H1 (cell line): ENCODE data around the gene DYNLT5. TPM values are rescaled to one million over a fixed set of nuclear protein-coding genes. Genes with fewer than 3 reads are reported as not detected.

Experiments used
- CTCF ChIA-PET: fragments of 300-600 bp; sonication (Branson Sonifier 250); formaldehyde crosslinking; loops from one replicate; lab custom pipeline; 2021; ENCODE audit not compliant: partially characterized antibody; lab: Charles Lee
- POLR2A ChIA-PET: fragments of 300-600 bp; sonication (Branson Sonifier 250); formaldehyde crosslinking; loops from one replicate; lab custom pipeline; 2021; ENCODE audit warnings: inconsistent platforms; ENCODE audit not compliant: partially characterized antibody; lab: Charles Lee
- DNase-seq, 2 experiments: peaks; one replicate each; pipeline versions ENCODE4 v3.0.0 to v3.0.0-alpha.2; 2010 to 2022; ENCODE audit warnings: low spot score in 2 of 2, low read depth in 1 of 2, mixed read lengths in 1 of 2
- FAIRE-seq: peaks from 2 replicates; lab custom pipeline; 2011; peaks lifted over from hg19 to GRCh38; lab: Jason Lieb, UNC
- H2AFZ ChIP-seq: 2 replicates; pipeline ENCODE4 v1.8.1; 2012; ENCODE audit warnings: low read length, inconsistent platforms
- H2AK5ac ChIP-seq: 2 replicates; pipeline ENCODE4 v1.6.1; 2013; ENCODE audit warnings: low read depth, low read length
- H2BK120ac ChIP-seq: replicated peaks from 2 replicates; pipeline ENCODE3; 2013; ENCODE audit warnings: low read depth, low read length, inconsistent platforms
- H2BK12ac ChIP-seq: 2 replicates; pipeline ENCODE4 v1.6.1; 2013; ENCODE audit warnings: low read depth, low read length
- H2BK15ac ChIP-seq: 2 replicates; pipeline ENCODE4 v1.6.1; 2013; ENCODE audit warnings: low read length
- H2BK20ac ChIP-seq: 2 replicates; pipeline ENCODE4 v1.6.1; 2013; ENCODE audit warnings: low read length
- H2BK5ac ChIP-seq: 2 replicates; pipeline ENCODE4 v1.6.1; 2013; ENCODE audit warnings: low read depth, low read length
- H3K14ac ChIP-seq: 2 replicates; pipeline ENCODE4 v1.6.1; 2013; ENCODE audit warnings: inconsistent platforms; ENCODE audit not compliant: insufficient read length
- H3K18ac ChIP-seq: 2 replicates; pipeline ENCODE4 v1.6.1; 2013; ENCODE audit warnings: low read length; ENCODE audit errors: extremely low read depth
- H3K23ac ChIP-seq: 2 replicates; pipeline ENCODE4 v1.6.1; 2013; ENCODE audit warnings: inconsistent platforms; ENCODE audit not compliant: insufficient read length
- H3K23me2 ChIP-seq: 2 replicates; pipeline ENCODE4 v1.6.1; 2013; ENCODE audit warnings: low read depth, low read length
- H3K27ac ChIP-seq: 2 replicates; pipeline ENCODE4 v1.6.1; 2011; ENCODE audit warnings: low read depth, low read length, inconsistent platforms
- H3K27me3 ChIP-seq, 4 experiments: replicated peaks in 1 of 4; 1 replicate in 1 of 4; 2 replicates in 3 of 4; pipeline versions ENCODE4 v1.6.1 to v1.8.1; 2011 to 2013; ENCODE audit warnings: low read length in 3 of 4, mild to moderate bottlenecking in 3 of 4, inconsistent platforms in 2 of 4, mixed read lengths in 2 of 4, moderate library complexity in 1 of 4; ENCODE audit not compliant: control insufficient read depth in 3 of 4, insufficient read depth in 3 of 4; ENCODE audit errors: extremely low read depth in 1 of 4
- H3K36me3 ChIP-seq, 4 experiments: 2 replicates each; pipeline versions ENCODE4 v1.6.1 to v1.8.1; 2011 to 2013; ENCODE audit warnings: mild to moderate bottlenecking in 4 of 4, low read length in 3 of 4, moderate library complexity in 2 of 4, control low read depth in 1 of 4, inconsistent platforms in 1 of 4; ENCODE audit not compliant: insufficient read depth in 4 of 4, control insufficient read depth in 2 of 4
- H3K4ac ChIP-seq: replicated peaks from 2 replicates; pipeline ENCODE3; 2013; ENCODE audit warnings: low read length, low read depth, mixed read lengths, inconsistent platforms; ENCODE audit not compliant: insufficient read length
- H3K4me1 ChIP-seq, 4 experiments: replicated peaks in 1 of 4; 1 replicate in 1 of 4; 2 replicates in 3 of 4; pipeline versions ENCODE4 v1.6.1 to v1.8.1; 2011 to 2013; ENCODE audit warnings: low read length in 3 of 4, inconsistent platforms in 2 of 4, mixed read lengths in 1 of 4; ENCODE audit not compliant: insufficient read depth in 4 of 4, control insufficient read depth in 3 of 4
- H3K4me2 ChIP-seq, 2 experiments: 2 replicates each; pipeline versions ENCODE4 v1.6.1 to v1.8.1; 2011 to 2013; ENCODE audit warnings: low read depth in 2 of 2, low read length in 2 of 2, control low read depth in 1 of 2, inconsistent platforms in 1 of 2, mild to moderate bottlenecking in 1 of 2; ENCODE audit not compliant: insufficient read depth in 1 of 2
- H3K4me3 ChIP-seq, 4 experiments: fragments of 200-600, 300-600 bp in 1 of 4; sonication (generic), shearing (Covaris generic), sonication (Bioruptor Twin) in 1 of 4; 2 replicates each; pipeline versions ENCODE4 v1.5.1 to v1.8.1; 2011 to 2016; ENCODE audit warnings: low read length in 4 of 4, low read depth in 3 of 4, control low read depth in 2 of 4, inconsistent platforms in 2 of 4, mild to moderate bottlenecking in 2 of 4, mixed read lengths in 1 of 4, moderate library complexity in 1 of 4; ENCODE audit not compliant: insufficient read depth in 2 of 4; ENCODE audit errors: extremely low read depth in 1 of 4
- H3K56ac ChIP-seq: replicated peaks from 2 replicates; pipeline ENCODE3; 2013; ENCODE audit warnings: low read depth, mild to moderate bottlenecking, mixed read lengths, low read length, inconsistent platforms; ENCODE audit not compliant: insufficient read length
- H3K79me1 ChIP-seq: 2 replicates; pipeline ENCODE4 v1.6.1; 2013; ENCODE audit warnings: low read depth, low read length, control low read depth
- H3K79me2 ChIP-seq, 2 experiments: 2 replicates each; pipeline versions ENCODE4 v1.6.1 to v1.8.1; 2012 to 2013; ENCODE audit warnings: low read length in 2 of 2, mild to moderate bottlenecking in 2 of 2, inconsistent platforms in 1 of 2; ENCODE audit not compliant: insufficient read depth in 2 of 2, control insufficient read depth in 1 of 2
- H3K9ac ChIP-seq, 4 experiments: replicated peaks in 1 of 4; 1 replicate in 1 of 4; 2 replicates in 3 of 4; pipeline versions ENCODE4 v1.6.1 to v1.8.1; 2011 to 2013; ENCODE audit warnings: low read depth in 3 of 4, low read length in 3 of 4, control low read depth in 2 of 4, mild to moderate bottlenecking in 2 of 4, moderate library complexity in 2 of 4, inconsistent platforms in 1 of 4; ENCODE audit errors: extremely low read depth in 1 of 4
- H3K9me3 ChIP-seq, 2 experiments: 2 replicates each; pipeline versions ENCODE4 v1.6.1 to v1.8.1; 2012 to 2013; ENCODE audit warnings: mild to moderate bottlenecking in 2 of 2, moderate library complexity in 2 of 2, control low read depth in 1 of 2, inconsistent platforms in 1 of 2, low read depth in 1 of 2, low read length in 1 of 2, mixed read lengths in 1 of 2; ENCODE audit not compliant: insufficient read depth in 2 of 2
- H4K20me1 ChIP-seq, 2 experiments: replicated peaks in 1 of 2; 2 replicates each; pipeline versions ENCODE3 to v1.8.1; 2011 to 2013; ENCODE audit warnings: inconsistent platforms in 2 of 2, low read length in 2 of 2, mild to moderate bottlenecking in 1 of 2; ENCODE audit not compliant: insufficient read depth in 2 of 2, control insufficient read depth in 1 of 2
- H4K5ac ChIP-seq: 2 replicates; pipeline ENCODE4 v1.6.1; 2013; ENCODE audit warnings: low read length, low read depth, mixed read lengths, inconsistent platforms; ENCODE audit not compliant: insufficient read length
- H4K8ac ChIP-seq: 2 replicates; pipeline ENCODE4 v1.8.0; 2013; ENCODE audit warnings: mild to moderate bottlenecking, moderate library complexity, low read length, inconsistent platforms; ENCODE audit not compliant: insufficient read depth; ENCODE audit errors: extremely low read depth
- H4K91ac ChIP-seq: replicated peaks from 2 replicates; pipeline ENCODE3; 2013; ENCODE audit warnings: low read length, mixed read lengths, inconsistent platforms; ENCODE audit not compliant: insufficient read length
- ASH2L ChIP-seq: fragments of 200-600, 300-600 bp; sonication (generic); IDR thresholded peaks from one replicate; pipeline ENCODE4 v1.7.1; 2017; ENCODE audit warnings: low read length
- FOSL1 ChIP-seq: IDR thresholded peaks from 2 replicates; pipeline ENCODE4 v1.6.1; 2011; ENCODE audit warnings: mild to moderate bottlenecking, low read depth, low read length, moderate library complexity; ENCODE audit not compliant: insufficient read depth
- JUND ChIP-seq: IDR thresholded peaks from 2 replicates; pipeline ENCODE4 v1.6.1; 2011; ENCODE audit warnings: mild to moderate bottlenecking, improper control_type of control experiment, low read length
- KDM1A ChIP-seq: fragments of 200-600, 300-600 bp; sonication (generic); IDR thresholded peaks from 2 replicates; pipeline ENCODE4 v1.7.1; 2016; ENCODE audit warnings: mild to moderate bottlenecking, low read length, borderline replicate concordance
- KDM5A ChIP-seq: fragments of 200-600 bp; IDR thresholded peaks from 2 replicates; pipeline ENCODE4 v1.7.1; 2012; ENCODE audit warnings: mild to moderate bottlenecking, low read length, inconsistent platforms, mixed read lengths
- NRF1 ChIP-seq: IDR thresholded peaks from 2 replicates; pipeline ENCODE4 v1.6.1; 2011; ENCODE audit warnings: mild to moderate bottlenecking, low read depth, low read length, improper control_type of control experiment
- SRF ChIP-seq: IDR thresholded peaks from 2 replicates; pipeline ENCODE4 v1.6.1; 2011; ENCODE audit warnings: mild to moderate bottlenecking, low read depth, low read length, moderate library complexity
- WGBS, 2 experiments: shearing (Covaris generic) in 1 of 2; methylation state at CpG; one replicate each; pipeline versions ENCODE4 v1.1.6 to v1.1.7; 2013 to 2015; ENCODE audit warnings: low lambda C conversion rate in 2 of 2, mixed read lengths in 2 of 2, inconsistent platforms in 1 of 2, low coverage in 1 of 2, missing lambda C conversion rate in 1 of 2; ENCODE audit not compliant: insufficient replicate concordance in 2 of 2, insufficient coverage in 1 of 2, insufficient read length in 1 of 2; ENCODE audit errors: extremely low coverage in 1 of 2, missing lambda C conversion rate in 1 of 2; 5-methylcytosine and 5-hydroxymethylcytosine counted together
- polyA plus RNA-seq, 7 experiments: library from polyadenylated mRNA; depleted of rRNA in 3 of 7; stranded (reverse) in 5 of 7; unstranded in 2 of 7; fragments of >200 nt in 5 of 7; fragments of 200-250 nt in 2 of 7; gene quantifications; 1 replicate in 5 of 7; 2 replicates in 1 of 7; 4 replicates in 1 of 7; pipeline versions ENCODE4 v1.2.1 to v1.2.3, GENCODE V29; 2011 to 2013; ENCODE audit warnings: missing spikeins in 2 of 7, mixed read lengths in 2 of 7
- total RNA-seq: library from RNA; stranded (reverse); fragmentation: NEBNext Ultra II Directional; extraction: Animal tissue kit (Norgen Biotek cat#: 25700); gene quantifications from 2 replicates; pipeline ENCODE4 v1.2.1, GENCODE V29; 2021
- TF ChIP-seq, protein P1 (sequence below), 3 experiments: IDR thresholded peaks; 1 replicate in 2 of 3; 2 replicates in 1 of 3; pipeline versions ENCODE4 v1.5.1 to v1.6.1; 2011; ENCODE audit warnings: low read length in 3 of 3, mild to moderate bottlenecking in 3 of 3, inconsistent platforms in 2 of 3, low read depth in 1 of 3, moderate library complexity in 1 of 3; ENCODE audit not compliant: insufficient read depth in 1 of 3; ENCODE audit errors: control extremely low read depth in 1 of 3

The DYNLT5 gene
- total and polyA plus RNA-seq, 2 of the 8 experiments (the other 6 are each of a cell fraction or from before 2014, with no cell fraction given) = 0.93 to 1.5 TPM

DNA sequence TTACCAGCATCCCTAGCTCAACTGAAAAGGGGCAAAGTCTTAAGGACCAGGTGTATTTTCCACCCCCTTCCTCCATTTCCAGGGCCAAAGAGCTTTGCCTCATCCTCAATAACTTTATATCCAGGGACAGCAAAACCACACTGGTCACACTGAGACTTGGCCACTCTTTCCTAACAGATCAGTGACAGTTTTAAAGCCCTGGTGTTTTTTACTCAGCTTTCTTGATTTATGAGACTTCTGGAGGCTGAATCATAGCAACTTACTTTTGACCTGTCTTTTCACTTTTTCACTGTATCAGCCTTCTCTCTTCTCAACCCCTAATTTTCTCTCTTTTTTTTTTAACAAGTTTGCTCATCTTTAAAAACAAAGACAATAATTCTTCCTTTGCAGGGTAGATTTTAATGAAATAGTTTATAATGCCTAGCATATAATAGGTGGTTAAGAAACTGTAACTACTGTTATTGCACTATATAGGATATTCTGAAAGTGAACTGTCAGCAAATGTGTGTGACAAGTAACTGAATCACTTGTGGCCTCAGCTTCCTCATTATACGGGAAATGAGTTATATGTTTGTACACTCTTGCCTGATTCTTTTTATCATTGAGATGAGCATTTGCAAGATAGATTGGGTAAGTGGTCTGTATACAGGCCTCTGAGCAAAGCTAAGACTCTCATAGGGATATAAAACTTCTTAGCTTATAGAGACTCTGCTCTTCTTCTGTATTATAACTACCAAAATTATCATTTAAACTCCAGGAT is 19.7 kb upstream of the DYNLT5 start:
- Histone ChIP-seq H3K56ac (no peak overlapping the region), H4K20me1 (no peaks in the 10 kb centered on the region), H3K36me3 (no peaks in the 10 kb centered on the region), H3K4ac (no peak overlapping the region), H3K4me1 (peaks cover 0 to 4% (median 0%) of the 10 kb centered on the region in 4 experiments; a peak in 1 of 7 replicates), H3K14ac (no peak overlapping the region), H2AFZ (no peak overlapping the region), H3K79me1 (no peaks in the 10 kb centered on the region), H2BK5ac (no peak overlapping the region), H3K4me2 (no peak overlapping the region), H3K4me3 (no peak overlapping the region), H4K5ac (no peak overlapping the region), H2BK20ac (no peak overlapping the region), H3K9ac (no peak overlapping the region), H3K79me2 (no peaks in the 10 kb centered on the region), H3K18ac (no peak overlapping the region), H2BK120ac (no peak overlapping the region), H4K8ac (no peak overlapping the region), H2BK15ac (no peak overlapping the region), H3K9me3 (no peaks in the 10 kb centered on the region), H3K23ac (no peak overlapping the region), H3K27me3 (no peaks in the 10 kb centered on the region), H4K91ac (no peak overlapping the region), H2AK5ac (no peak overlapping the region), H3K27ac (no peak overlapping the region), H3K23me2 (no peaks in the 10 kb centered on the region), H2BK12ac (no peak overlapping the region)
- FAIRE-seq = no peak
- POLR2A ChIA-PET = no interaction called here
- CTCF ChIA-PET = interaction anchor here (0.7 to 2.5 kb wide), 4 partner anchors 7 to 208 kb away, joined by 3 to 11 read pairs (median 4); no protein-coding TSS in a partner anchor
- DNase-seq = no peak
- TF ChIP-seq KDM5A (no peak), FOSL1 (no peak), ASH2L (no peak), KDM1A (no peak), JUND (no peak), NRF1 (no peak), SRF (no peak)
- TF ChIP-seq, protein P1, sequence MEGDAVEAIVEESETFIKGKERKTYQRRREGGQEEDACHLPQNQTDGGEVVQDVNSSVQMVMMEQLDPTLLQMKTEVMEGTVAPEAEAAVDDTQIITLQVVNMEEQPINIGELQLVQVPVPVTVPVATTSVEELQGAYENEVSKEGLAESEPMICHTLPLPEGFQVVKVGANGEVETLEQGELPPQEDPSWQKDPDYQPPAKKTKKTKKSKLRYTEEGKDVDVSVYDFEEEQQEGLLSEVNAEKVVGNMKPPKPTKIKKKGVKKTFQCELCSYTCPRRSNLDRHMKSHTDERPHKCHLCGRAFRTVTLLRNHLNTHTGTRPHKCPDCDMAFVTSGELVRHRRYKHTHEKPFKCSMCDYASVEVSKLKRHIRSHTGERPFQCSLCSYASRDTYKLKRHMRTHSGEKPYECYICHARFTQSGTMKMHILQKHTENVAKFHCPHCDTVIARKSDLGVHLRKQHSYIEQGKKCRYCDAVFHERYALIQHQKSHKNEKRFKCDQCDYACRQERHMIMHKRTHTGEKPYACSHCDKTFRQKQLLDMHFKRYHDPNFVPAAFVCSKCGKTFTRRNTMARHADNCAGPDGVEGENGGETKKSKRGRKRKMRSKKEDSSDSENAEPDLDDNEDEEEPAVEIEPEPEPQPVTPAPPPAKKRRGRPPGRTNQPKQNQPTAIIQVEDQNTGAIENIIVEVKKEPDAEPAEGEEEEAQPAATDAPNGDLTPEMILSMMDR (IDR thresholded peaks at IDR 0.05; ENCODE audit: control extremely low read depth in 1 of 3, insufficient read depth in 1 of 3, low read depth in 1 of 3, low read length in 3 of 3) = no peak
- WGBS, 2 experiments = 0% methylated on average over 1 of the region's 1 CpG; no CpG with 5 or more reads in 1 of the 2 experiments
